Karpas-422 (cell line): ENCODE results near the gene GFRA1. TPM values are rescaled to one million over a fixed set of nuclear protein-coding genes. Genes with fewer than 3 reads are reported as not detected.

Source experiments
- DNase-seq: peaks from one replicate; pipeline ENCODE4 v3.0.0-alpha.2; 2015
- H2AFZ ChIP-seq: fragments of 200-600 bp; sonication (generic); 2 replicates; pipeline ENCODE4 v1.6.1; 2014; ENCODE audit warnings: antibody characterized with exemption, low read length, mixed read lengths
- H3K27ac ChIP-seq: fragments of 200-600 bp; sonication (generic); 2 replicates; pipeline ENCODE4 v1.5.1; 2014; ENCODE audit warnings: mild to moderate bottlenecking, low read length, moderate library complexity
- H3K27me3 ChIP-seq: fragments of 200-600 bp; sonication (generic); 2 replicates; pipeline ENCODE4 v1.6.1; 2014; ENCODE audit warnings: low read length, mixed read lengths
- H3K36me3 ChIP-seq: fragments of 200-600 bp; sonication (generic); 2 replicates; pipeline ENCODE4 v1.6.1; 2014; ENCODE audit warnings: low read length, mixed read lengths; ENCODE audit not compliant: insufficient read depth
- H3K4me1 ChIP-seq: fragments of 200-600 bp; sonication (generic); 2 replicates; pipeline ENCODE4 v1.6.1; 2014; ENCODE audit warnings: mild to moderate bottlenecking, low read length, mixed read lengths
- H3K4me2 ChIP-seq: fragments of 200-600 bp; sonication (generic); 2 replicates; pipeline ENCODE4 v1.6.1; 2014; ENCODE audit warnings: low read length, low read depth, mild to moderate bottlenecking; ENCODE audit not compliant: poor library complexity, severe bottlenecking
- H3K4me3 ChIP-seq: fragments of 200-600 bp; sonication (generic); 2 replicates; pipeline ENCODE4 v1.5.1; 2014; ENCODE audit warnings: mild to moderate bottlenecking, antibody characterized with exemption, low read length, mixed read lengths
- H3K79me2 ChIP-seq: fragments of 200-600 bp; sonication (generic); 2 replicates; pipeline ENCODE4 v1.6.1; 2014; ENCODE audit warnings: mild to moderate bottlenecking, low read length, mixed read lengths
- H3K9ac ChIP-seq: fragments of 200-600 bp; sonication (generic); 2 replicates; pipeline ENCODE4 v1.6.0; 2014; ENCODE audit warnings: low read length
- H3K9me2 ChIP-seq: fragments of 200-600 bp; sonication (generic), shearing (Covaris generic); replicated peaks from 2 replicates; pipeline ENCODE4 v1.6.0; 2014; ENCODE audit warnings: mild to moderate bottlenecking, low read length, moderate library complexity; ENCODE audit not compliant: insufficient read depth
- H3K9me3 ChIP-seq: fragments of 300-700, 200-600 bp; sonication (generic); 2 replicates; pipeline ENCODE4 v1.6.1; 2014; ENCODE audit warnings: low read length, mixed read lengths
- H4K20me1 ChIP-seq: fragments of 200-600 bp; sonication (generic); 2 replicates; pipeline ENCODE4 v1.6.1; 2014; ENCODE audit warnings: mild to moderate bottlenecking, antibody characterized with exemption, low read length, low read depth; ENCODE audit not compliant: insufficient read depth
- total RNA-seq: library from RNA; depleted of rRNA; stranded (reverse); fragments of >200 nt; shearing (Covaris generic); gene quantifications from 2 replicates; pipeline ENCODE4 v1.2.3, GENCODE V29; 2014; ENCODE audit warnings: low replicate concordance

The GFRA1 gene
- total RNA-seq, 1 experiment from 2014 or later, result not detected

- Histone ChIP-seq H3K9me2 (no peaks in the 10 kb centered on the region), H3K36me3 (no peaks in the 10 kb centered on the region), H3K27ac (no peak overlapping the region), H3K4me1 (no peaks in the 10 kb centered on the region), H3K4me2 (no peak overlapping the region), H4K20me1 (no peaks in the 10 kb centered on the region), H2AFZ (no peak overlapping the region), H3K27me3 (no peaks in the 10 kb centered on the region), H3K9ac (no peak overlapping the region), H3K79me2 (no peaks in the 10 kb centered on the region), H3K9me3 (no peaks in the 10 kb centered on the region; the same call in 1 of the 2 replicates), H3K4me3 (no peak overlapping the region)
- no peak for DNase-seq
These were observed 4.0 kb downstream of the GFRA1 start for GRCh38 chr10:116268976-116269375.

- no peak overlapping the region for H2AFZ ChIP-seq
- no peaks in the 10 kb centered on the region for H3K9me3 ChIP-seq
- H4K20me1 ChIP-seq, result no peaks in the 10 kb centered on the region
- H3K9me2 ChIP-seq, result no peaks in the 10 kb centered on the region
- H3K36me3 ChIP-seq, result no peaks in the 10 kb centered on the region
- H3K27ac ChIP-seq, result no peak overlapping the region
- H3K4me3 ChIP-seq, result no peak overlapping the region
- peaks cover 5% of the 10 kb centered on the region for H3K4me1 ChIP-seq
- H3K79me2 ChIP-seq, result no peaks in the 10 kb centered on the region
- DNase-seq, result no peak
- no peak overlapping the region for H3K9ac ChIP-seq
- H3K27me3 ChIP-seq, result no peaks in the 10 kb centered on the region
- no peak overlapping the region for H3K4me2 ChIP-seq
These were observed 7.3 kb downstream of the GFRA1 start for GRCh38 chr10:116265686-116266085.

- H3K9ac ChIP-seq, result no peak overlapping the region
- H3K27me3 ChIP-seq, result no peaks in the 10 kb centered on the region
- H3K4me1 ChIP-seq, result peaks cover 12% of the 10 kb centered on the region
- H3K9me3 ChIP-seq, result no peaks in the 10 kb centered on the region
- H3K4me3 ChIP-seq, result no peak overlapping the region
- H2AFZ ChIP-seq, result no peak overlapping the region
- H3K79me2 ChIP-seq, result no peaks in the 10 kb centered on the region
- H4K20me1 ChIP-seq, result no peaks in the 10 kb centered on the region
- H3K4me2 ChIP-seq, result no peak overlapping the region
- no peaks in the 10 kb centered on the region for H3K36me3 ChIP-seq
- H3K9me2 ChIP-seq, result no peaks in the 10 kb centered on the region
- DNase-seq, result no peak
- no peak overlapping the region for H3K27ac ChIP-seq
These were observed 8.9 kb downstream of the GFRA1 start for GRCh38 chr10:116263870-116264655.

GRCh38 chr10:116262678-116263077 lies 10.3 kb downstream of the GFRA1 start:
- Histone ChIP-seq H3K79me2 (no peaks in the 10 kb centered on the region), H2AFZ (no peak overlapping the region), H3K9ac (no peak overlapping the region), H3K27me3 (no peaks in the 10 kb centered on the region), H3K27ac (no peak overlapping the region), H4K20me1 (no peaks in the 10 kb centered on the region), H3K4me1 (peaks cover 12% of the 10 kb centered on the region), H3K4me3 (no peak overlapping the region), H3K36me3 (no peaks in the 10 kb centered on the region), H3K9me3 (no peaks in the 10 kb centered on the region), H3K4me2 (no peak overlapping the region), H3K9me2 (no peaks in the 10 kb centered on the region)
- DNase-seq, result no peak

- Histone ChIP-seq H3K4me3 (no peak overlapping the region), H3K36me3 (no peaks in the 10 kb centered on the region), H3K27ac (no peak overlapping the region), H3K79me2 (no peaks in the 10 kb centered on the region), H3K9me2 (no peaks in the 10 kb centered on the region), H3K4me2 (peak overlapping the region; percentile 44), H3K27me3 (no peaks in the 10 kb centered on the region), H4K20me1 (no peaks in the 10 kb centered on the region), H2AFZ (no peak overlapping the region), H3K9ac (no peak overlapping the region), H3K4me1 (peaks cover 12% of the 10 kb centered on the region), H3K9me3 (no peaks in the 10 kb centered on the region)
- peak; percentile 44 for DNase-seq
These were observed 12.4 kb downstream of the GFRA1 start for GRCh38 chr10:116260599-116260998.

- Histone ChIP-seq H3K4me3 (no peak overlapping the region), H3K9ac (no peak overlapping the region), H3K27me3 (no peaks in the 10 kb centered on the region), H4K20me1 (no peaks in the 10 kb centered on the region), H3K4me2 (no peak overlapping the region), H3K79me2 (no peaks in the 10 kb centered on the region), H3K9me2 (no peaks in the 10 kb centered on the region), H2AFZ (no peak overlapping the region), H3K36me3 (no peaks in the 10 kb centered on the region), H3K27ac (no peak overlapping the region), H3K9me3 (no peaks in the 10 kb centered on the region), H3K4me1 (peaks cover 12% of the 10 kb centered on the region)
- no peak for DNase-seq
These were observed 13.4 kb downstream of the GFRA1 start for GRCh38 chr10:116259638-116260037.

- Histone ChIP-seq H4K20me1 (no peaks in the 10 kb centered on the region), H3K9me3 (no peaks in the 10 kb centered on the region), H3K9me2 (no peaks in the 10 kb centered on the region), H3K4me3 (no peak overlapping the region), H3K9ac (no peak overlapping the region), H3K79me2 (no peaks in the 10 kb centered on the region), H3K27me3 (no peaks in the 10 kb centered on the region), H3K36me3 (no peaks in the 10 kb centered on the region), H3K27ac (no peak overlapping the region), H3K4me1 (peaks cover 12% of the 10 kb centered on the region), H3K4me2 (no peak overlapping the region), H2AFZ (no peak overlapping the region)
- DNase-seq, result no peak
These were observed 15.2 kb downstream of the GFRA1 start for GRCh38 chr10:116257785-116258184.

- Histone ChIP-seq H3K36me3 (no peaks in the 10 kb centered on the region), H3K4me2 (no peak overlapping the region), H3K4me3 (no peak overlapping the region), H4K20me1 (no peaks in the 10 kb centered on the region), H3K27ac (no peak overlapping the region), H3K27me3 (no peaks in the 10 kb centered on the region), H3K9ac (no peak overlapping the region), H3K79me2 (no peaks in the 10 kb centered on the region), H3K9me3 (no peaks in the 10 kb centered on the region), H2AFZ (no peak overlapping the region), H3K9me2 (no peaks in the 10 kb centered on the region), H3K4me1 (peaks cover 12% of the 10 kb centered on the region)
- DNase-seq, result no peak
These were observed 16.2 kb downstream of the GFRA1 start for GRCh38 chr10:116256752-116257259.
